G401.6 (cell line): ENCODE results near the gene FN3K.
"Not testable (repeated sequence)": the region's sequence is repeated elsewhere in the genome, so short reads cannot be mapped to it uniquely, and the experiment has no call there.

Experiments
- FAIRE-seq: peaks from 2 replicates; lab custom pipeline; 2012; peaks lifted over from hg19 to GRCh38; lab: Jason Lieb, UNC

Gene FN3K

GRCh38 chr17:82775001-82775823 is 39.8 kb downstream of the FN3K start:
- no peak for FAIRE-seq

GRCh38 chr17:82776454-82776853 is 41.0 kb downstream of the FN3K start:
- FAIRE-seq = no peak

GRCh38 chr17:82777778-82778375 is 42.5 kb downstream of the FN3K start:
- not testable (repeated sequence) for FAIRE-seq

- no peak for FAIRE-seq
Observed at GRCh38 chr17:82779541-82779940, 44.1 kb downstream of the FN3K start.

GRCh38 chr17:82780195-82780594 is 44.8 kb downstream of the FN3K start:
- FAIRE-seq = no peak

GRCh38 chr17:82780971-82781893 is 45.8 kb downstream of the FN3K start:
- no peak for FAIRE-seq

GRCh38 chr17:82781894-82782274 is 46.5 kb downstream of the FN3K start:
- FAIRE-seq = peak; percentile 73

- no peak for FAIRE-seq
Observed at GRCh38 chr17:82782657-82783207, 47.3 kb downstream of the FN3K start.

- FAIRE-seq = no peak
Observed at GRCh38 chr17:82783498-82783897, 48.1 kb downstream of the FN3K start.

- FAIRE-seq = not testable (repeated sequence)
Observed at GRCh38 chr17:82785581-82785980, 50.2 kb downstream of the FN3K start.

GRCh38 chr17:82786427-82786826 is 51.0 kb downstream of the FN3K start:
- no peak for FAIRE-seq

GRCh38 chr17:82787081-82787848 is 51.9 kb downstream of the FN3K start:
- no peak for FAIRE-seq

GRCh38 chr17:82788206-82789001 is 53.0 kb downstream of the FN3K start:
- no peak for FAIRE-seq

- FAIRE-seq = no peak
Observed at GRCh38 chr17:82789051-82789592, 53.7 kb downstream of the FN3K start.

GRCh38 chr17:82789806-82790205 is 54.4 kb downstream of the FN3K start:
- FAIRE-seq = no peak

GRCh38 chr17:82790391-82790790 is 55.0 kb downstream of the FN3K start:
- no peak for FAIRE-seq

GRCh38 chr17:82791532-82791931 is 56.1 kb downstream of the FN3K start:
- FAIRE-seq = no peak

GRCh38 chr17:82793974-82794630 is 58.7 kb downstream of the FN3K start:
- FAIRE-seq = no peak

GRCh38 chr17:82794781-82795482 is 59.5 kb downstream of the FN3K start:
- FAIRE-seq = no peak
